Smooth muscle cell (in vitro differentiated cells): ENCODE measurements around the gene SSU72. TPM values are rescaled to one million over a fixed set of nuclear protein-coding genes. Genes with fewer than 3 reads are reported as not detected.

Source experiments
- DNase-seq: peaks from one replicate; lab custom pipeline; 2025; ENCODE audit not compliant: unreplicated experiment; lab: John Stamatoyannopoulos, UW
- H2AFZ ChIP-seq: fragments of 200-600 bp; sonication (generic); 2 replicates; pipeline ENCODE4 v1.6.0; 2016; ENCODE audit warnings: antibody characterized with exemption, low read depth, mild to moderate bottlenecking
- H3F3A ChIP-seq: fragments of 200-600 bp; sonication (generic); 2 replicates; pipeline ENCODE4 v1.6.0; 2017; ENCODE audit warnings: antibody characterized with exemption, low read depth
- H3K27ac ChIP-seq: fragments of 200-600 bp; sonication (generic); 2 replicates; pipeline ENCODE4 v1.5.1; 2016; ENCODE audit warnings: low read depth, mild to moderate bottlenecking
- H3K27me3 ChIP-seq: fragments of 200-600 bp; sonication (generic); 2 replicates; pipeline ENCODE4 v1.6.1; 2016; ENCODE audit warnings: low read depth, mild to moderate bottlenecking
- H3K36me3 ChIP-seq: fragments of 200-600 bp; sonication (generic); 2 replicates; pipeline ENCODE4 v1.5.1; 2016; ENCODE audit warnings: low read depth
- H3K4me1 ChIP-seq: fragments of 200-600 bp; sonication (generic); 2 replicates; pipeline ENCODE4 v1.5.1; 2016; ENCODE audit warnings: low read depth
- H3K4me2 ChIP-seq: fragments of 200-600 bp; sonication (generic); 2 replicates; pipeline ENCODE4 v1.6.0; 2016; ENCODE audit warnings: mild to moderate bottlenecking
- H3K4me3 ChIP-seq: fragments of 200-600 bp; sonication (generic); 2 replicates; pipeline ENCODE4 v1.5.1; 2016; ENCODE audit warnings: mild to moderate bottlenecking
- H3K79me2 ChIP-seq: fragments of 200-600 bp; sonication (generic); 2 replicates; pipeline ENCODE4 v1.6.0; 2016; ENCODE audit warnings: low read depth, mild to moderate bottlenecking
- H3K9ac ChIP-seq: fragments of 200-600 bp; sonication (generic); 2 replicates; pipeline ENCODE4 v1.6.0; 2016; ENCODE audit warnings: low read depth
- H3K9me3 ChIP-seq: fragments of 200-600 bp; sonication (generic); replicated peaks from 2 replicates; pipeline ENCODE4 v1.5.1; 2016; ENCODE audit warnings: low read depth
- H4K20me1 ChIP-seq: fragments of 200-600 bp; sonication (generic); 2 replicates; pipeline ENCODE4 v1.6.0; 2016; ENCODE audit warnings: low read depth
- WGBS: methylation state at CpG from one replicate; pipeline ENCODE4 v1.1.7; 2016; ENCODE audit warnings: low lambda C conversion rate; 5-methylcytosine and 5-hydroxymethylcytosine counted together
- polyA plus RNA-seq: library from polyadenylated mRNA; unstranded; fragments of >200 nt; fragmentation: Nextera tagmentation; extraction: Ambion mirVana; gene quantifications from 2 replicates; pipeline ENCODE4 v1.2.1, GENCODE V29; 2016
- total RNA-seq: library from RNA; depleted of rRNA; stranded (reverse); fragments of >200 nt; gene quantifications from 2 replicates; pipeline ENCODE4 v1.2.3, GENCODE V29; 2014
- TF ChIP-seq, protein P1 (sequence below): fragments of 200-600 bp; sonication (generic); IDR thresholded peaks from 2 replicates; pipeline ENCODE4 v1.5.1; 2017; ENCODE audit warnings: borderline replicate concordance, mild to moderate bottlenecking, antibody characterized with exemption; ENCODE audit not compliant: insufficient read depth, poor library complexity, severe bottlenecking

The SSU72 gene
- total and polyA plus RNA-seq, 2 experiments from 2014 or later = 116 to 223 TPM

DNA sequence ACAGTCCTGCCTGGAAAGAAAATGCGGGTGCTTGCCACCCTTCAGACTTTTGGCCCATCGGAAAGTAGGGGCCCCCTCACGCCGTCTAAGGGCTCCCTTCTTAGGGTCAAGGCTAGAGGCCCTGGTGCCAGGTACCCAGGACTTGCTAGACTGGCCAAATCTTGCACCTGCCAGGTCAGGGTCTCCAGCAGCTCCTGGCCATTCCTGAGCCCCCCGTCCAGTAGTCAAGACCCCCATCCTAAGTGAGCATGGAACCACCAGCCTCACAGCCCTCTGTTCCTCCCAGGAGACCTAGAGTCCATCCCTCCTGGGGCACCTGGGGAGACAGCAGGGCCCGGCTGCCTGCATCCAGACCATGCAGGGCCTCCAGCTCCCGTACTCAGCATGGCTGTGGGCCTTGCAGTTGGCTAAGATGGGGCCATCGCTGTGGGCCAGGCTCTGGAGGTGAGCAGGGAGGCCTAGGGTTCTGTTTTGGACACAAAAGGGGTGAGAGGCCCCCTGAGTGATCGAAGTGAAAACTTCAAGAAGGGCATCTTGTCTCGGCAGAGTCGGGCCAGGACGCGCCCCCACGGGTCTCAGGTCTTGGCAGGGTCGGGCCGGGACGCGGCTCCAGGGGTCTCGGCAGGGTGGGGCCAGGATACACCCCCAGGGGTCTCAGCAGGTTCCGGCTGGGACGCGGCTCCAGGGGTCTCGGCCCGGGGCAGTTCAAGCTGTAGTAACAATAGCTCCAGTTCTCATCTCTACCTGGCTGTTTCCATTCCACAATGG, 19.4 kb upstream of the SSU72 start:
- H3K9ac ChIP-seq = no peak overlapping the region
- H4K20me1 ChIP-seq = no peaks in the 10 kb centered on the region
- no peak overlapping the region for H3K4me3 ChIP-seq
- no peak overlapping the region for H3K4me2 ChIP-seq
- no peaks in the 10 kb centered on the region for H3K36me3 ChIP-seq
- H2AFZ ChIP-seq = no peak overlapping the region
- no peaks in the 10 kb centered on the region for H3K9me3 ChIP-seq
- WGBS = 93% methylated on average over 20 of the region's 24 CpGs
- H3K27me3 ChIP-seq = peaks cover 33% of the 10 kb centered on the region
- DNase-seq = no peak
- TF ChIP-seq, protein P1, sequence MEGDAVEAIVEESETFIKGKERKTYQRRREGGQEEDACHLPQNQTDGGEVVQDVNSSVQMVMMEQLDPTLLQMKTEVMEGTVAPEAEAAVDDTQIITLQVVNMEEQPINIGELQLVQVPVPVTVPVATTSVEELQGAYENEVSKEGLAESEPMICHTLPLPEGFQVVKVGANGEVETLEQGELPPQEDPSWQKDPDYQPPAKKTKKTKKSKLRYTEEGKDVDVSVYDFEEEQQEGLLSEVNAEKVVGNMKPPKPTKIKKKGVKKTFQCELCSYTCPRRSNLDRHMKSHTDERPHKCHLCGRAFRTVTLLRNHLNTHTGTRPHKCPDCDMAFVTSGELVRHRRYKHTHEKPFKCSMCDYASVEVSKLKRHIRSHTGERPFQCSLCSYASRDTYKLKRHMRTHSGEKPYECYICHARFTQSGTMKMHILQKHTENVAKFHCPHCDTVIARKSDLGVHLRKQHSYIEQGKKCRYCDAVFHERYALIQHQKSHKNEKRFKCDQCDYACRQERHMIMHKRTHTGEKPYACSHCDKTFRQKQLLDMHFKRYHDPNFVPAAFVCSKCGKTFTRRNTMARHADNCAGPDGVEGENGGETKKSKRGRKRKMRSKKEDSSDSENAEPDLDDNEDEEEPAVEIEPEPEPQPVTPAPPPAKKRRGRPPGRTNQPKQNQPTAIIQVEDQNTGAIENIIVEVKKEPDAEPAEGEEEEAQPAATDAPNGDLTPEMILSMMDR = no peak
- no peaks in the 10 kb centered on the region for H3F3A ChIP-seq
- H3K4me1 ChIP-seq = no peaks in the 10 kb centered on the region
- no peaks in the 10 kb centered on the region for H3K79me2 ChIP-seq
- H3K27ac ChIP-seq = no peak overlapping the region

DNA sequence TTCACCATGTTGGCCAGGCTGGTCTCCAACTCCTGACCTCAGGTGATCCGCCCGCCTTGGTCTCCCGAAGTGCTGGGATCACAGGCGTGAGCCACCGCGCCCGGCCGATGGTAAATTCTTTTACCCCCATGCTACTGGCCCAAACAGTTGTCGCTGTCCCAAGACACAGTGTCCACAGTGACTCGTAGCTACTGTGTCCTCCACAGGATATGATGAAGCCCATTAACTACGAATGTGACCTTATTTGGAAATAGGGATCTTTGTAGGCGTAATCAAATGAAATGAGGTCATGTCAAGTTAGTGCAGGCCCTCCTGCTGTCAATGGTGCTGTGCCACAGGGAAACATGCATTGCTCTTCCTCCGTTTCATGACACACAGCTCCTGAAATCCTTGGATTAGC, 16.8 kb upstream of the SSU72 start:
- Histone ChIP-seq H3K27me3 (peaks cover 11% of the 10 kb centered on the region), H4K20me1 (no peaks in the 10 kb centered on the region), H3K79me2 (no peaks in the 10 kb centered on the region), H3F3A (no peaks in the 10 kb centered on the region), H3K27ac (no peak overlapping the region), H3K4me3 (no peak overlapping the region), H3K4me2 (no peak overlapping the region), H2AFZ (no peak overlapping the region), H3K36me3 (no peaks in the 10 kb centered on the region), H3K9me3 (no peaks in the 10 kb centered on the region), H3K4me1 (no peaks in the 10 kb centered on the region), H3K9ac (no peak overlapping the region)
- TF ChIP-seq, protein P1 = no peak
- 87% methylated on average over 13 of the region's 13 CpGs for WGBS
- DNase-seq = no peak

DNA sequence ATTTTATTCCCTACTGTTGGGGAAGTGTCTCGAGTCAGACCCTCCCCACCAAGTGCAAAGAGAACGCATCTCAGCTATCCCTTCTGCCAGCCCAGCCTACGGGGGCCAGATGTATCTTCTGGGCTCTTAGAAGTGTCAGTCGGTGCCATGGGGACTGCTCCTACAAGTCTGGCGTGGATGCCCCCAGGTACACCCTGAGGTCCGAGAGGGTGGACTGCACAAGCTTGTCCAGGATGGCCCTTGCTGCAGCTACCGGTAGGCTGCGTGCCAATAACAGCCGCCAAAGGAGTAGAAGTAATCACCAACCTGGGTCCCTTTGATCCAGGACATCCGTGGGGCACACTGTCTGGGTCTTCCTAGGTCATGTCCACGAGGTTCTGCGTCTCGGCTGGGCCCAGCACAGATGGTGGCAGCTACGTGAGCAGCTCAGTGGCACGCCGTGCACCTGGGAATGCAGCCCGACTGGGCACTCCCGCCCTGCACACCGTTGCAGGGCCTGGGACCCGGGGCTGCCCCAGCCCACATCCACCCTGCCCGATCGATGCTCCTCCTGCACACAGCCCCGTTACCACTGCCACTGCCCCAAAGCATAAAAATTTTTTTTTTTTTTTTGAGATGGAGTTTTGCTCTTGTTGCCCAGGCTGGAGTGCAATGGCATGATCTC, 8.8 kb upstream of the SSU72 start:
- Histone ChIP-seq H3K4me3 (no peak overlapping the region), H3K9ac (no peak overlapping the region), H3K9me3 (no peaks in the 10 kb centered on the region), H4K20me1 (no peaks in the 10 kb centered on the region), H3F3A (no peaks in the 10 kb centered on the region), H3K36me3 (no peaks in the 10 kb centered on the region), H3K79me2 (no peaks in the 10 kb centered on the region), H3K27ac (no peak overlapping the region), H3K4me2 (no peak overlapping the region), H3K27me3 (peaks cover 12% of the 10 kb centered on the region), H3K4me1 (no peaks in the 10 kb centered on the region), H2AFZ (no peak overlapping the region)
- DNase-seq = no peak
- TF ChIP-seq, protein P1 = no peak
- WGBS = 92% methylated on average over 23 of the region's 23 CpGs
